NCI-H526 treated with DMSO at 0.1 percent for 48 hours (cell line): ENCODE data around the gene IL10.
A peak's percentile ranks its signal among the peaks of the same experiment; 100 is the strongest.
"Not testable (repeated sequence)": the region's sequence is repeated elsewhere in the genome, so short reads cannot be mapped to it uniquely, and the experiment has no call there.

ENCODE experiments used
- DNase-seq: peaks from one replicate; lab custom pipeline; 2025; lab: John Stamatoyannopoulos, UW

The IL10 gene

GRCh38 chr1:206793620-206794019 is 21.3 kb upstream of the IL10 start:
- DNase-seq, result no peak

- no peak for DNase-seq
Observed at GRCh38 chr1:206792939-206793607, 20.8 kb upstream of the IL10 start.

GRCh38 chr1:206790502-206791250 is 18.4 kb upstream of the IL10 start:
- DNase-seq, result no peak

GRCh38 chr1:206788487-206789050 is 16.3 kb upstream of the IL10 start:
- DNase-seq, result no peak

- DNase-seq, result no peak
Observed at GRCh38 chr1:206787891-206788290, 15.6 kb upstream of the IL10 start.

GRCh38 chr1:206786212-206786886 is 14.1 kb upstream of the IL10 start:
- no peak for DNase-seq

GRCh38 chr1:206785182-206785765 is 13.0 kb upstream of the IL10 start:
- no peak for DNase-seq

- DNase-seq, result no peak
Observed at GRCh38 chr1:206784471-206784903, 12.2 kb upstream of the IL10 start.

GRCh38 chr1:206783506-206783905 is 11.2 kb upstream of the IL10 start:
- DNase-seq, result no peak

GRCh38 chr1:206782448-206782847 is 10.2 kb upstream of the IL10 start:
- no peak for DNase-seq

GRCh38 chr1:206779638-206780037 is 7.3 kb upstream of the IL10 start:
- no peak for DNase-seq

GRCh38 chr1:206778911-206779310 is 6.6 kb upstream of the IL10 start:
- DNase-seq, result not testable (repeated sequence)

GRCh38 chr1:206778031-206778430 is 5.7 kb upstream of the IL10 start:
- no peak for DNase-seq

- DNase-seq, result no peak
Observed at GRCh38 chr1:206776229-206776628, 3.9 kb upstream of the IL10 start.

GRCh38 chr1:206774093-206774492 is 1.8 kb upstream of the IL10 start:
- no peak for DNase-seq

GRCh38 chr1:206771338-206771692 is 979 bp downstream of the IL10 start:
- DNase-seq, result no peak

GRCh38 chr1:206770531-206771337 is 1.6 kb downstream of the IL10 start, which contains the start of gene IL19:
IL19 (plus strand) TSS chr1:206770773; CDS start chr1:206836663, 65,890 bp downstream.
- peak; percentile 55 for DNase-seq

- no peak for DNase-seq
Observed at GRCh38 chr1:206769304-206769731, 3.0 kb downstream of the IL10 start.

GRCh38 chr1:206768472-206769303 is 3.6 kb downstream of the IL10 start:
- DNase-seq, result no peak

- no peak for DNase-seq
Observed at GRCh38 chr1:206766251-206766856, 5.9 kb downstream of the IL10 start.
